HCT116 (cell line): ENCODE measurements around the gene RSAD2.

Source experiments
- CBX3 ChIP-seq: IDR thresholded peaks from 2 replicates; pipeline ENCODE4 v1.6.1; 2012; ENCODE audit warnings: low read depth
- CEBPB ChIP-seq: IDR thresholded peaks from 2 replicates; pipeline ENCODE4 v1.6.1; 2012; ENCODE audit warnings: low read depth
- EZH2 ChIP-seq: fragments of 200-600 bp; sonication (generic); IDR thresholded peaks from 2 replicates; pipeline ENCODE4 v1.6.1; 2017; ENCODE audit warnings: antibody characterized with exemption, mixed run types
- EZH2phosphoT487 ChIP-seq: fragments of 200-600 bp; IDR thresholded peaks from 2 replicates; pipeline ENCODE4 v1.6.1; 2018; ENCODE audit warnings: antibody characterized with exemption, borderline replicate concordance
- JUND ChIP-seq: IDR thresholded peaks from 2 replicates; pipeline ENCODE4 v1.6.1; 2012
- POLR2A ChIP-seq: IDR thresholded peaks from 2 replicates; pipeline ENCODE4 v1.7.0; 2011; ENCODE audit warnings: borderline replicate concordance; ENCODE audit not compliant: insufficient read depth, insufficient read length; ENCODE audit errors: extremely low read depth
- RAD21 ChIP-seq: IDR thresholded peaks from 2 replicates; pipeline ENCODE4 v1.6.1; 2012; ENCODE audit warnings: low read depth, mild to moderate bottlenecking
- SIN3A ChIP-seq: IDR thresholded peaks from 2 replicates; pipeline ENCODE4 v1.6.1; 2012; ENCODE audit warnings: low read depth
- TCF7L2 ChIP-seq: IDR thresholded peaks from 2 replicates; pipeline ENCODE4 v1.7.0; 2011; ENCODE audit warnings: borderline replicate concordance, inconsistent platforms; ENCODE audit not compliant: insufficient read depth, insufficient read length; ENCODE audit errors: extremely low read depth
- TF ChIP-seq, protein P1 (sequence below), 3 experiments: fragments of 200-600 bp in 1 of 3; sonication (generic) in 1 of 3; IDR thresholded peaks in 2 of 3; conservative IDR thresholded peaks in 1 of 3; 2 replicates each; pipeline ENCODE4 v1.5.1; 2012 to 2017; ENCODE audit warnings: low read depth in 2 of 3, low read length in 2 of 3, antibody characterized with exemption in 1 of 3, borderline replicate concordance in 1 of 3, control low read depth in 1 of 3, mild to moderate bottlenecking in 1 of 3, mixed read lengths in 1 of 3, mixed run types in 1 of 3, moderate library complexity in 1 of 3; ENCODE audit not compliant: insufficient read depth in 1 of 3
- TF ChIP-seq, protein P2 (sequence below): IDR thresholded peaks from 2 replicates; pipeline ENCODE4 v1.6.1; 2012
- TF ChIP-seq, protein P3 (sequence below): IDR thresholded peaks from 2 replicates; pipeline ENCODE4 v1.6.1; 2012

DNA sequence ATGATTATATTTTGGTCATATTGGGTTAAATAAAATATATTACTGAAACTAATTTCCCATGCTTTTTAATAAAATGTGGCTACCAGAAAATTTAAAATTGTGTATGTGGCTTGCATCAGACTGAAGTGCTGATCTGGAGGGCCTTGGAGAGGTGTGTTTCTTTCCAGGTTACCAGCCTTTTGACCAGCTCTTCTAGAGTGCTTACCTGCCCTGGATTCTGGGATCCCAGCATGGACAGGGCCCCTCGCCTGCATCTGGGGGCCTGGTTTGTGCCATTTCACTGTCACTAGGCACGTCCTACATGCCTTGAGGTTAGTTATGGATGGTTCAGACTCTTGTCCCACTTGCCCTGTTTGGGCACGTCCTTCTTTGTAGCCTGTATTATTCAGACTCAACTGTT lies 50.2 kb downstream of the RSAD2 start:
- TF ChIP-seq, protein P1, sequence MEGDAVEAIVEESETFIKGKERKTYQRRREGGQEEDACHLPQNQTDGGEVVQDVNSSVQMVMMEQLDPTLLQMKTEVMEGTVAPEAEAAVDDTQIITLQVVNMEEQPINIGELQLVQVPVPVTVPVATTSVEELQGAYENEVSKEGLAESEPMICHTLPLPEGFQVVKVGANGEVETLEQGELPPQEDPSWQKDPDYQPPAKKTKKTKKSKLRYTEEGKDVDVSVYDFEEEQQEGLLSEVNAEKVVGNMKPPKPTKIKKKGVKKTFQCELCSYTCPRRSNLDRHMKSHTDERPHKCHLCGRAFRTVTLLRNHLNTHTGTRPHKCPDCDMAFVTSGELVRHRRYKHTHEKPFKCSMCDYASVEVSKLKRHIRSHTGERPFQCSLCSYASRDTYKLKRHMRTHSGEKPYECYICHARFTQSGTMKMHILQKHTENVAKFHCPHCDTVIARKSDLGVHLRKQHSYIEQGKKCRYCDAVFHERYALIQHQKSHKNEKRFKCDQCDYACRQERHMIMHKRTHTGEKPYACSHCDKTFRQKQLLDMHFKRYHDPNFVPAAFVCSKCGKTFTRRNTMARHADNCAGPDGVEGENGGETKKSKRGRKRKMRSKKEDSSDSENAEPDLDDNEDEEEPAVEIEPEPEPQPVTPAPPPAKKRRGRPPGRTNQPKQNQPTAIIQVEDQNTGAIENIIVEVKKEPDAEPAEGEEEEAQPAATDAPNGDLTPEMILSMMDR (IDR thresholded peaks at IDR 0.05 in 2 of 3, conservative IDR thresholded peaks at IDR 0.05 in 1 of 3; ENCODE audit: borderline replicate concordance in 1 of 3, insufficient read depth in 1 of 3, low read depth in 2 of 3, low read length in 2 of 3): no peak
- TF ChIP-seq TCF7L2 (no peak), JUND (no peak), POLR2A (no peak), EZH2 (no peak), RAD21 (no peak), SIN3A (no peak), CEBPB (no peak), EZH2phosphoT487 (no peak), CBX3 (no peak)
- TF ChIP-seq, protein P2, sequence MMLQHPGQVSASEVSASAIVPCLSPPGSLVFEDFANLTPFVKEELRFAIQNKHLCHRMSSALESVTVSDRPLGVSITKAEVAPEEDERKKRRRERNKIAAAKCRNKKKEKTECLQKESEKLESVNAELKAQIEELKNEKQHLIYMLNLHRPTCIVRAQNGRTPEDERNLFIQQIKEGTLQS: no peak
- TF ChIP-seq, protein P3, sequence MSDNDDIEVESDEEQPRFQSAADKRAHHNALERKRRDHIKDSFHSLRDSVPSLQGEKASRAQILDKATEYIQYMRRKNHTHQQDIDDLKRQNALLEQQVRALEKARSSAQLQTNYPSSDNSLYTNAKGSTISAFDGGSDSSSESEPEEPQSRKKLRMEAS: no peak
